Measurements from ENCODE around the gene CCDC85C. TPM values are rescaled to one million over a fixed set of nuclear protein-coding genes. Genes with fewer than 3 reads are reported as not detected.
A peak's percentile ranks its signal among the peaks of the same experiment; 100 is the strongest.

CCDC85C gene
- total RNA-seq, 5 donors from 2014 or later (not counting 1 experiment from before 2014, with no cell fraction given) = 6.6 to 12.0 (median 9.1) TPM

GRCh38 chr14:99512571-99513182 is 91.3 kb downstream of the CCDC85C start:
- H3K36me3 ChIP-seq (ENCODE audit: control insufficient read depth in 2 of 2, extremely low read depth in 1 of 2, insufficient read depth in 1 of 2, low read length in 1 of 2) = peaks cover 12 to 48% of the 10 kb centered on the region in 2 donors
- no peaks in the 10 kb centered on the region for H3K4me1 Mint-ChIP-seq
- no peaks in the 10 kb centered on the region for H3K27me3 ChIP-seq (replicated peaks in 1 of 2; ENCODE audit: control insufficient read depth in 2 of 2, extremely low read depth in 1 of 2, insufficient read depth in 2 of 2, low read length in 1 of 2)
- POLR2A ChIA-PET = no interaction called here
- ATAC-seq (replicated peaks in 1 of 4) (no peak), DNase-seq (no peak)
- H3K27ac ChIP-seq (ENCODE audit: low read length) = no peak overlapping the region
- no peaks in the 10 kb centered on the region for H3K9me3 ChIP-seq
- no peak overlapping the region for H3K4me3 ChIP-seq (ENCODE audit: control insufficient read depth in 1 of 2, extremely low read depth in 1 of 2, low read length in 1 of 2)
- no peaks in the 10 kb centered on the region for H3K9me3 Mint-ChIP-seq
- H3K36me3 Mint-ChIP-seq = peaks cover 22% of the 10 kb centered on the region
- H3K27ac Mint-ChIP-seq = peak overlapping the region in 1 of 2 donors; percentile 23
- H3K4me3 Mint-ChIP-seq = no peak overlapping the region
- H3K27me3 Mint-ChIP-seq = no peaks in the 10 kb centered on the region
- WGBS (ENCODE audit: insufficient coverage) = 94% methylated on average over 15 of the region's 16 CpGs
- CTCF ChIA-PET = no interaction called here
- no peaks in the 10 kb centered on the region for H3K4me1 ChIP-seq (ENCODE audit: control insufficient read depth in 1 of 2, extremely low read depth in 1 of 2, insufficient read depth in 2 of 2, low read length in 2 of 2)

GRCh38 chr14:99512110-99512449 is 91.9 kb downstream of the CCDC85C start:
- H3K27me3 ChIP-seq (replicated peaks in 1 of 2; ENCODE audit: control insufficient read depth in 2 of 2, extremely low read depth in 1 of 2, insufficient read depth in 2 of 2, low read length in 1 of 2) = no peaks in the 10 kb centered on the region
- ChIA-PET POLR2A (interaction anchor here in 1 of 2 donors (0.8 kb wide), 1 partner anchor 89 kb away, joined by 5 read pairs; no protein-coding TSS in a partner anchor), CTCF (no interaction called here)
- Mint-ChIP-seq H3K27me3 (no peaks in the 10 kb centered on the region), H3K27ac (peak overlapping the region in 1 of 2 donors; percentile 23), H3K36me3 (peaks cover 28% of the 10 kb centered on the region), H3K4me3 (no peak overlapping the region), H3K4me1 (no peaks in the 10 kb centered on the region), H3K9me3 (no peaks in the 10 kb centered on the region)
- H3K4me1 ChIP-seq (ENCODE audit: control insufficient read depth in 1 of 2, extremely low read depth in 1 of 2, insufficient read depth in 2 of 2, low read length in 2 of 2) = no peaks in the 10 kb centered on the region
- ATAC-seq (replicated peaks in 1 of 4) (no peak), DNase-seq (no peak)
- peaks cover 12 to 54% of the 10 kb centered on the region in 2 donors for H3K36me3 ChIP-seq (ENCODE audit: control insufficient read depth in 2 of 2, extremely low read depth in 1 of 2, insufficient read depth in 1 of 2, low read length in 1 of 2)
- no peak overlapping the region for H3K27ac ChIP-seq (ENCODE audit: low read length)
- no peaks in the 10 kb centered on the region for H3K9me3 ChIP-seq
- WGBS (ENCODE audit: insufficient coverage) = 91% methylated on average over 4 of the region's 10 CpGs
- H3K4me3 ChIP-seq (ENCODE audit: control insufficient read depth in 1 of 2, extremely low read depth in 1 of 2, low read length in 1 of 2) = no peak overlapping the region

GRCh38 chr14:99511421-99512109 is 92.4 kb downstream of the CCDC85C start:
- ChIA-PET POLR2A (interaction anchor here in 1 of 2 donors (0.8 kb wide), 1 partner anchor 90 kb away, joined by 5 read pairs; no protein-coding TSS in a partner anchor), CTCF (interaction anchor here in 1 of 2 donors (0.5 kb wide), 1 partner anchor 446 kb away, joined by 3 read pairs; no protein-coding TSS in a partner anchor)
- Histone ChIP-seq H3K9me3 (no peaks in the 10 kb centered on the region), H3K36me3 (ENCODE audit: control insufficient read depth in 2 of 2, extremely low read depth in 1 of 2, insufficient read depth in 1 of 2, low read length in 1 of 2) (peaks cover 12 to 59% of the 10 kb centered on the region in 2 donors), H3K4me3 (ENCODE audit: control insufficient read depth in 1 of 2, extremely low read depth in 1 of 2, low read length in 1 of 2) (no peak overlapping the region), H3K27me3 (replicated peaks in 1 of 2; ENCODE audit: control insufficient read depth in 2 of 2, extremely low read depth in 1 of 2, insufficient read depth in 2 of 2, low read length in 1 of 2) (no peaks in the 10 kb centered on the region), H3K27ac (ENCODE audit: low read length) (no peak overlapping the region), H3K4me1 (ENCODE audit: control insufficient read depth in 1 of 2, extremely low read depth in 1 of 2, insufficient read depth in 2 of 2, low read length in 2 of 2) (no peaks in the 10 kb centered on the region)
- ATAC-seq (replicated peaks in 1 of 4) (no peak), DNase-seq (no peak)
- WGBS (ENCODE audit: insufficient coverage) = 96% methylated on average over 9 of the region's 12 CpGs
- Mint-ChIP-seq H3K4me1 (no peaks in the 10 kb centered on the region), H3K4me3 (no peak overlapping the region), H3K27ac (no peak overlapping the region), H3K9me3 (no peaks in the 10 kb centered on the region), H3K27me3 (no peaks in the 10 kb centered on the region), H3K36me3 (peaks cover 33% of the 10 kb centered on the region)

- DNase-seq (no peak), ATAC-seq (replicated peaks in 1 of 4) (no peak)
- Mint-ChIP-seq H3K27me3 (no peaks in the 10 kb centered on the region), H3K27ac (no peak overlapping the region), H3K4me1 (no peaks in the 10 kb centered on the region), H3K36me3 (peaks cover 42% of the 10 kb centered on the region), H3K9me3 (no peaks in the 10 kb centered on the region), H3K4me3 (no peak overlapping the region)
- CTCF ChIA-PET = interaction anchor here in 1 of 2 donors (0.5 to 0.6 kb wide), 2 partner anchors 29 to 447 kb away, joined by 3 read pairs; no protein-coding TSS in a partner anchor
- no peaks in the 10 kb centered on the region for H3K4me1 ChIP-seq (ENCODE audit: control insufficient read depth in 1 of 2, extremely low read depth in 1 of 2, insufficient read depth in 2 of 2, low read length in 2 of 2)
- H3K27ac ChIP-seq (ENCODE audit: low read length) = no peak overlapping the region
- no peaks in the 10 kb centered on the region for H3K9me3 ChIP-seq
- WGBS (ENCODE audit: insufficient coverage) = 98% methylated on average over 8 of the region's 15 CpGs
- H3K36me3 ChIP-seq (ENCODE audit: control insufficient read depth in 2 of 2, extremely low read depth in 1 of 2, insufficient read depth in 1 of 2, low read length in 1 of 2) = peaks cover 17 to 68% of the 10 kb centered on the region in 2 donors
- H3K27me3 ChIP-seq (replicated peaks in 1 of 2; ENCODE audit: control insufficient read depth in 2 of 2, extremely low read depth in 1 of 2, insufficient read depth in 2 of 2, low read length in 1 of 2) = no peaks in the 10 kb centered on the region
- no peak overlapping the region for H3K4me3 ChIP-seq (ENCODE audit: control insufficient read depth in 1 of 2, extremely low read depth in 1 of 2, low read length in 1 of 2)
- POLR2A ChIA-PET = no interaction called here
Measured at GRCh38 chr14:99510556-99511139, 93.4 kb downstream of the CCDC85C start.

GRCh38 chr14:99509871-99510555 is 94.0 kb downstream of the CCDC85C start:
- 88% methylated on average over 17 of the region's 27 CpGs for WGBS (ENCODE audit: insufficient coverage)
- ChIA-PET CTCF (interaction anchor here in 1 of 2 donors (0.6 kb wide), 1 partner anchor 30 kb away, joined by 3 read pairs; no protein-coding TSS in a partner anchor), POLR2A (no interaction called here)
- no peak for DNase-seq
- no peak overlapping the region for H3K4me3 ChIP-seq (ENCODE audit: control insufficient read depth in 1 of 2, extremely low read depth in 1 of 2, low read length in 1 of 2)
- Mint-ChIP-seq H3K4me3 (no peak overlapping the region), H3K9me3 (no peaks in the 10 kb centered on the region), H3K27ac (no peak overlapping the region), H3K36me3 (peaks cover 48% of the 10 kb centered on the region), H3K4me1 (no peaks in the 10 kb centered on the region), H3K27me3 (no peaks in the 10 kb centered on the region)
- no peak for ATAC-seq (replicated peaks in 1 of 4)
- peaks cover 19 to 74% of the 10 kb centered on the region in 2 donors for H3K36me3 ChIP-seq (ENCODE audit: control insufficient read depth in 2 of 2, extremely low read depth in 1 of 2, insufficient read depth in 1 of 2, low read length in 1 of 2)
- H3K27ac ChIP-seq (ENCODE audit: low read length) = no peak overlapping the region
- no peaks in the 10 kb centered on the region for H3K4me1 ChIP-seq (ENCODE audit: control insufficient read depth in 1 of 2, extremely low read depth in 1 of 2, insufficient read depth in 2 of 2, low read length in 2 of 2)
- H3K9me3 ChIP-seq = no peaks in the 10 kb centered on the region
- no peaks in the 10 kb centered on the region for H3K27me3 ChIP-seq (replicated peaks in 1 of 2; ENCODE audit: control insufficient read depth in 2 of 2, extremely low read depth in 1 of 2, insufficient read depth in 2 of 2, low read length in 1 of 2)

- CTCF ChIA-PET = no interaction called here
- no peak for ATAC-seq (replicated peaks in 1 of 4)
- Histone ChIP-seq H3K4me3 (ENCODE audit: control insufficient read depth in 1 of 2, extremely low read depth in 1 of 2, low read length in 1 of 2) (no peak overlapping the region), H3K27ac (ENCODE audit: low read length) (no peak overlapping the region), H3K36me3 (ENCODE audit: control insufficient read depth in 2 of 2, extremely low read depth in 1 of 2, insufficient read depth in 1 of 2, low read length in 1 of 2) (peaks cover 17 to 77% of the 10 kb centered on the region in 2 donors), H3K9me3 (no peaks in the 10 kb centered on the region), H3K27me3 (replicated peaks in 1 of 2; ENCODE audit: control insufficient read depth in 2 of 2, extremely low read depth in 1 of 2, insufficient read depth in 2 of 2, low read length in 1 of 2) (no peaks in the 10 kb centered on the region), H3K4me1 (ENCODE audit: control insufficient read depth in 1 of 2, extremely low read depth in 1 of 2, insufficient read depth in 2 of 2, low read length in 2 of 2) (no peaks in the 10 kb centered on the region)
- POLR2A ChIA-PET = no interaction called here
- DNase-seq = no peak
- Mint-ChIP-seq H3K27ac (no peak overlapping the region), H3K27me3 (no peaks in the 10 kb centered on the region), H3K4me1 (no peaks in the 10 kb centered on the region), H3K9me3 (no peaks in the 10 kb centered on the region), H3K36me3 (peaks cover 56% of the 10 kb centered on the region), H3K4me3 (no peak overlapping the region)
- 96% methylated on average over 13 of the region's 23 CpGs for WGBS (ENCODE audit: insufficient coverage)
Measured at GRCh38 chr14:99508896-99509629, 94.9 kb downstream of the CCDC85C start.
